Stimulated activated naive CD4-positive, alpha-beta T cell (primary cell): ENCODE results near the gene ACO1.

Experiments used
- DNase-seq, 6 experiments: peaks; one replicate each; lab custom pipeline; 2025; lab: John Stamatoyannopoulos, UW

ACO1 gene

GRCh38 chr9:32382565-32383320 is 1.7 kb upstream of the ACO1 start:
- no peak for DNase-seq

DNA sequence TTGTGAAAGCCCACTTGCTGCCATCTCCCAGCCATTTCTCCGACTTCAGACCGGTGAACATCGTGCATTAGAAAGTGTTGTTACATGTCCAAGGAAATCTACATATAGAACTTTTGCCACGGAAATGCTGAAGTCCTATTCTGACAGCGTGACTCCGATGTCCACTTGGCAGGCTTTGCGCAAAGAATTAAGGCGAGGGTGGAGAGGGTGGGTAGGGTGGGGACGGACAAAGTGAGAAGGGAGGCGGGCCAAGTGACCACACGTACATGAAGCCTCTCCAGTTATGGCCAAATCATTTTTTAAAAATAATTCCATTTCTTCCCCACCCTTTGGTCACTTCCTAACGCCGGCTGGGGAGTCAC is 460 bp upstream of the ACO1 start:
- DNase-seq, result no peak

GRCh38 chr9:32385152-32385884 is 875 bp downstream of the ACO1 start:
- no peak for DNase-seq

DNA sequence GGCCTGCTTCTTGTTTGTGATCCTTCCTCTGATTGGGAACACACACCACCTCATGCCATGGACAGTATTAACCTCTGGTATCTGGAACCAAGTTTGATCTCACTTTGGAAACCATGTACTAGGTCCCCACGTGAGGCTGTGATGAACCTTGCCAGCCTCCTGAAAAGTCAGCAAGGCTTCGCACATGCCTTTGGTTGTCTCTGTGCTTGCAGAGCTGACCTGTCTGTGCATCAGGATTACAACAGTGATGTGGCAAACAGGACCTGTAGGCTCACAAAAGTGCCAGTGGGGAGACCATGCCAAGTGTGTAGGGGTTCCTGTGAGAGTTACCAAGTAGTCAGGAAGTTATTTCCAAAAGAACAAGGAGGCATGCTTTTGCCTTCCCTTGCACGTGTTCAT is 1.4 kb downstream of the ACO1 start:
- no peak for DNase-seq

GRCh38 chr9:32387256-32387655 is 2.8 kb downstream of the ACO1 start:
- no peak for DNase-seq

DNA sequence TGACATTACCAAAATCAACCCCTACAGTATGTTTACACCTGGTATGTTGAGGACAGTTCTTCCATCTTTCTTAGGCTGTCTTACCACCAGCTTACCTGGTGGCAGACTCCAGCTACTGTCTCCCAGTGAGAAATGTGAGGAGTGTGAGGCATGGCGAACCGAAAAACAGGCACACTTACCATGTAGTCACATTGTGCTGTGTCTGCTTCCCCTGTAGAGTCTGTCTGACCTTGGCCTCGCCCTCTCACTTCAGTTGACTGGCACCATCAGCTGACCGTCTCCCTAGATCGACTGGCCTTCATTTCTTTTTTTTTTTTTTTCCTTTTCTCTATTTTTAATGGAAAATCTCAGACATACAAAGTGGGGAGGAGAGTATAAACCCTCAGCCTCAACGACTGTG is 4.9 kb downstream of the ACO1 start:
- DNase-seq, result no peak

DNA sequence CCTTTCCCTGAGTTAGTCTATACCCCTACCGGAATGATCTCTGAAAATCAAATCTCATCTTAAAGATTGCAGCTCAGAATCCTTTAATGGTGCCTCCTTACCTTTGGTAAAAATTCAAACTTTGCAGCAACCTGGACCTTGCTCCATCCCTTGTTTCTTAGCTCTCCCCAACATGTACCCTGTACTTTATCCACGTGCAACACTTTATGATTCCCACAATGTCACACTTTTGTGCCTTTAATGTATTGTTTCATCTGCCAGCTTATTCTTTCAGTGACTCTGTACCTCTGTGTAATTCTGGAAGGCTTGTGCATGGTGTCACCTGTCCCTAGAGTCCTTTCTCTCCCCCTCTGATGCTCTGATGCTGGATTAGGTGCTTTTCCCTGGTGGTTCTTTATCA is 9.5 kb downstream of the ACO1 start:
- no peak for DNase-seq

DNA sequence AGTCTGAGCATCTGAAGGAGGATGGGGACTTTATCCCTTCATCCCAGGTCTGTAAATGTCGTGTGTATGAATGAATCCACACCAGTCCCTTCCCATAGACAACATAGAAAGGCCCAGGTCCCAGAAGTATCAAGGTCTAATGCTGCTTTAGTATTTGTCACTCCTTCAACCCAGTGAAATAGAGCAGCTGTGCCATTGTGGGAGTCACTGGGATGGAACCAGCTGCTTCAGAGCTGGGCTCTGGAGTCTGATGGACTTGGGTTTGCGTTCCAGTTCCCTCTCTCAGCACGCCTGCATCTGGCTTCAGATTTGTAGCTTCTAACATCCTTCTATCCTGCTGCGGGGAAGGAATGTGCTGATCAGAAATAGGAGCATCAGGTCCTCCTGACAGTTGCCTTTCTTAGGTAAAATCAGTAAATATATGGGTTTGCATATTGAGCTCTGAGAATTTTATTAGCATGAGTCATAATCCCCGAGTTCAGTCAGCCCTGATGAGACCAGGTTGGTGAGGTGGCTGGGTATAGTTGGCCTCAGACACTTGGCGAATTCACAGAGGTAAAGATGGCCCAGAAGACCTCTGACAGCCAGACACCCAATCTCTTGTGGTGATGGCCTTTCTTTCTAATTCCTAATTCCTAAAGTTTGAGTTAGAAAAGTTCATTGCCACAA is 10.1 kb downstream of the ACO1 start:
- DNase-seq, result no peak

DNA sequence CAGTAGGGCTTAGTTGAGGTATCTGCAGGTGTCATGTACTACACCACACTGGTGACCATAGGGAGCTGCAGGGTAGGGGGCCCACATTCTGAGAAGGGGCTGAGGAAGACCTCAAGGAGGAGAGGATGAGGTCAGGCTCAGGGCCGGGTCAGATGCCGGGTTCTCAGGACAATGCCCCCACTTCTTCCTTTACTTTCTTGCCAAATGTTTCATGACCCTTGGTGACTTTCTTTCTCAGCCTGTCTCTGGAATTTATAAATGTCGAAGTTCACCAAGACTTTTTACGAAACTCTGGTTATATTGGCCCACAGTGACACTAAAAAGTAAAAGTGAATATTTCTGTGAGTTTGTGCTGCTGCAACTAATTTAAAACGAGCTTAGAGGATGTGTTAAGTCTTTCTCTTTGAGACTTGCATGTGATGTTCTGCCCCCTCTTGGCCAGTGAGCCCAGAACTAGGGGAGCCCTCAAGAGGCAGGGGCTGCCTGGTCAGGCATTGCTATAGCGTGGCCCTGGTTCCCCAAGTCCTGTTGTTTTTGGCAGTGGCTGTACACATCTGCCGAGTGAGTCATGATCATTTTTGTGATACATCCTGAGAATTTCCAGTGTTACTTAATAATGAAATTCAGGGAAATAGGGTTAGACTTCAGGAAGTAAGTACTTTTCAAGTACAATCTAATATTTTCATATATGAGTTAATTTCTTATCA is 11.2 kb downstream of the ACO1 start:
- no peak for DNase-seq

- no peak for DNase-seq
These were observed 13.8 kb downstream of the ACO1 start for GRCh38 chr9:32398207-32398606.

GRCh38 chr9:32399110-32399815 is 14.8 kb downstream of the ACO1 start:
- DNase-seq, result no peak

DNA sequence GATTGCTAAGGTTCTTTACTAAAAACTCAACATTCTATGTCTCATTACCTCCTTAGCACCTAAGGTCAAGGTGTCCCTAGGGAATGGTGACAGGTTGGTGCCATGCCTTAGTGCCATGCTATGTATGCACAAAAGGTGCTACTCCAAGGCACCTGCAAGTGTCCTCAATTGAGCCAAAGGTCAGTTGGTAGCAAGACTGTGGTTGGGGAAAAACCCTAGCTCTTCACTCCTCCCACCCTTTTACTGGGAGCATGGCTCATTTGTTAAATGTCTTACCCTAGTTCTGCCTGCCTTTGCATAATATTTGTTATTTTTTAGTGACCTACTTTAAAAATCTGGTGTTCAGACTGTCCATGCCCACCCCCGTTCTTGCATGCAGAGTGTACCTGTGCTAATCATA is 17.0 kb downstream of the ACO1 start:
- DNase-seq, result no peak

GRCh38 chr9:32403567-32404260 is 19.3 kb downstream of the ACO1 start:
- no peak for DNase-seq

- DNase-seq, result no peak
These were observed 20.0 kb downstream of the ACO1 start for GRCh38 chr9:32404402-32404801.

- DNase-seq, result no peak
These were observed 20.4 kb downstream of the ACO1 start for GRCh38 chr9:32404856-32405255.

DNA sequence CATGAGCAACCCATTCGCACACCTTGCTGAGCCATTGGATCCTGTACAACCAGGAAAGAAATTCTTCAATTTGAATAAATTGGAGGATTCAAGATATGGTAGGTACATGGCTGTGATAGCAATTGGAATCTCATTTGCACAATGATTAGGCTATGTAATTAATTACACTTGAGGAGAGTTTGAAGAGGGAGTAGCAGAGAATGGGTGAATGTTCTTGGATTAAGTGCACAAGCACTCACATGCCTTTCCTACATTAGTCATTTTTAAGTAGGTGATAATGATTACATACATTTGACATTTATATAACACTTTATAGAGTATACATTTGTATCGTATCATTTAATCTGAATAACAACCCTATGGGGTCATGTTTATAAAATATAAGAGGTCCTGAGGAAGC is 21.1 kb downstream of the ACO1 start:
- no peak for DNase-seq

DNA sequence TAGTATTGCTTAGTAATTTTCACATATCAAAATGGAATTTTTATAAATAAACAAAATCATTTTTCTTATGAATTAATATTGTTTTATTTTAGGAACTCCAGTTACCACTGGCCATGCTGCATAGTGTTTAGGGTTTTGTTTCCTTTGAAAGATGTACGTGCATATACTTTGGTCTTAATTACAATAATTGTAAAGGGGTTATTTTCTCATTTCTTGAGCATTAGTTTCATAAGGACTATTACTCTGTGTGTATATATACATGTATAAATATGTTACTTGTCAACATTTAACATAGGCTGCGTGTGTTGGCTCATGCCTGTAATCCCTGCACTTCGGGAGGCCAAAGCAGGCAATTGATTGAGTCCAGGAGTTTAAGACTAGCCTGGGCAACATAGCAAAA is 21.6 kb downstream of the ACO1 start:
- DNase-seq, result no peak

DNA sequence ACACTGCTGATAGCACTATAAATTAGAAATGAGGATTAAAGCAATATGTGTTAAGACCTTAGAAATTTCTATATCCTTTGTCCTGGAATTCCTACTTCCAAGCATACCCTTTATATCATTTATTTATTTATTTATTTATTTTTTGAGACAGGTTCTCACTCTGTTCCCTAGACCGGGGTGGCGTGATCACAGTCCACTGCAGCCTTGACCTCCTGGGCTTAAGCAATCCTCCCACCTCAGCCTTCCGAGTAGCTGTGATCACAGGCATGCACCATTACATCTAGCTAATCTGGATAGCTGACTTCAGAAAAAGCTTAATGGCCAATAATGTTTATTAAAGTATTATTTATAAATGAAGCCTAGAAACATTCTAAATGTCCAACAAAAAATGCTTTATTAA is 27.3 kb downstream of the ACO1 start:
- no peak for DNase-seq

- DNase-seq, result no peak
These were observed 28.0 kb downstream of the ACO1 start for GRCh38 chr9:32412440-32412839.

GRCh38 chr9:32413424-32413823 is 29.0 kb downstream of the ACO1 start:
- no peak for DNase-seq

DNA sequence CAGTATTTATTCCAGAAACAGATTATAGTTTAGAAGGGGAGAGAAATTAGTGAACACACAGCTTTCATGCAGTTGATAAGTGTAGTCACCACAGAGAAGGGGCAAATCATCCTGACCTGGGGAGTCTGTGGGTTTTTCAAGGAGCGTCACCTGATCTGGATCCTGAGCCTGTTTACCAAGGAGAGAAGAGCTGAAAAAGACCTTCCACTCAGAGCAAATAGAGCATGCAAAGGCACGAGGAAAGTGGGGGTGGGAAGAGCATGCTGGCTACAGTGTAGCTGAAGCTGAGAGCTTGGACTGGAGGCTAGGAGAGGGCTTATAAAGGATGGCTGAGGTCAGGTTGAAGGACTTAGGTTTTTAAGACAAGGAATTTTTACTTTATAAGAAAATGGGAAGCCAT is 30.4 kb downstream of the ACO1 start:
- DNase-seq, result no peak
